A549 (cell line): ENCODE data around the gene PDGFD.

Experiments used
- MAZ ChIP-seq: fragments of 150-350 bp; IDR thresholded peaks from 2 replicates; pipeline ENCODE4 v1.6.1; 2014; ENCODE audit warnings: antibody characterized with exemption, low read depth, low read length, borderline replicate concordance
- PHF8 ChIP-seq: fragments of 200-600 bp; sonication (generic); IDR thresholded peaks from 2 replicates; pipeline ENCODE4 v1.6.1; 2016; ENCODE audit warnings: low read depth, mild to moderate bottlenecking, antibody characterized with exemption, moderate library complexity, borderline replicate concordance
- ZNF302 ChIP-seq: fragments of 250-450 bp; sonication (Bioruptor Pico); IDR thresholded peaks from 2 replicates; pipeline ENCODE4 v1.9.0; 2021; ENCODE audit warnings: inconsistent platforms, mild to moderate bottlenecking, moderate library complexity
- TF ChIP-seq, protein P1 (sequence below): fragments of >200 bp; sonication (Bioruptor Twin); formaldehyde crosslinking; IDR thresholded peaks from 3 replicates; pipeline ENCODE4 v1.5.1; 2016
- TF ChIP-seq, protein P2 (sequence below): IDR thresholded peaks from 2 replicates; pipeline ENCODE4 v1.6.1; 2012

- TF ChIP-seq, protein P1, sequence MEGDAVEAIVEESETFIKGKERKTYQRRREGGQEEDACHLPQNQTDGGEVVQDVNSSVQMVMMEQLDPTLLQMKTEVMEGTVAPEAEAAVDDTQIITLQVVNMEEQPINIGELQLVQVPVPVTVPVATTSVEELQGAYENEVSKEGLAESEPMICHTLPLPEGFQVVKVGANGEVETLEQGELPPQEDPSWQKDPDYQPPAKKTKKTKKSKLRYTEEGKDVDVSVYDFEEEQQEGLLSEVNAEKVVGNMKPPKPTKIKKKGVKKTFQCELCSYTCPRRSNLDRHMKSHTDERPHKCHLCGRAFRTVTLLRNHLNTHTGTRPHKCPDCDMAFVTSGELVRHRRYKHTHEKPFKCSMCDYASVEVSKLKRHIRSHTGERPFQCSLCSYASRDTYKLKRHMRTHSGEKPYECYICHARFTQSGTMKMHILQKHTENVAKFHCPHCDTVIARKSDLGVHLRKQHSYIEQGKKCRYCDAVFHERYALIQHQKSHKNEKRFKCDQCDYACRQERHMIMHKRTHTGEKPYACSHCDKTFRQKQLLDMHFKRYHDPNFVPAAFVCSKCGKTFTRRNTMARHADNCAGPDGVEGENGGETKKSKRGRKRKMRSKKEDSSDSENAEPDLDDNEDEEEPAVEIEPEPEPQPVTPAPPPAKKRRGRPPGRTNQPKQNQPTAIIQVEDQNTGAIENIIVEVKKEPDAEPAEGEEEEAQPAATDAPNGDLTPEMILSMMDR, result no peak
- TF ChIP-seq PHF8 (no peak), MAZ (no peak), ZNF302 (CRISPR knock-in tag) (no peak)
- TF ChIP-seq, protein P2, sequence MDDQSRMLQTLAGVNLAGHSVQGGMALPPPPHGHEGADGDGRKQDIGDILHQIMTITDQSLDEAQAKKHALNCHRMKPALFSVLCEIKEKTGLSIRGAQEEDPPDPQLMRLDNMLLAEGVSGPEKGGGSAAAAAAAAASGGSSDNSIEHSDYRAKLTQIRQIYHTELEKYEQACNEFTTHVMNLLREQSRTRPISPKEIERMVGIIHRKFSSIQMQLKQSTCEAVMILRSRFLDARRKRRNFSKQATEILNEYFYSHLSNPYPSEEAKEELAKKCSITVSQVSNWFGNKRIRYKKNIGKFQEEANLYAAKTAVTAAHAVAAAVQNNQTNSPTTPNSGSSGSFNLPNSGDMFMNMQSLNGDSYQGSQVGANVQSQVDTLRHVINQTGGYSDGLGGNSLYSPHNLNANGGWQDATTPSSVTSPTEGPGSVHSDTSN, result no peak
Measured at GRCh38 chr11:103924166-103925013, 239.6 kb downstream of the PDGFD start.
